ENCODE measurements around the gene ADCYAP1R1. TPM values are rescaled to one million over a fixed set of nuclear protein-coding genes. Genes with fewer than 3 reads are reported as not detected.

Gene ADCYAP1R1
- total RNA-seq, 1 experiment from 2014 or later: not detected

DNA sequence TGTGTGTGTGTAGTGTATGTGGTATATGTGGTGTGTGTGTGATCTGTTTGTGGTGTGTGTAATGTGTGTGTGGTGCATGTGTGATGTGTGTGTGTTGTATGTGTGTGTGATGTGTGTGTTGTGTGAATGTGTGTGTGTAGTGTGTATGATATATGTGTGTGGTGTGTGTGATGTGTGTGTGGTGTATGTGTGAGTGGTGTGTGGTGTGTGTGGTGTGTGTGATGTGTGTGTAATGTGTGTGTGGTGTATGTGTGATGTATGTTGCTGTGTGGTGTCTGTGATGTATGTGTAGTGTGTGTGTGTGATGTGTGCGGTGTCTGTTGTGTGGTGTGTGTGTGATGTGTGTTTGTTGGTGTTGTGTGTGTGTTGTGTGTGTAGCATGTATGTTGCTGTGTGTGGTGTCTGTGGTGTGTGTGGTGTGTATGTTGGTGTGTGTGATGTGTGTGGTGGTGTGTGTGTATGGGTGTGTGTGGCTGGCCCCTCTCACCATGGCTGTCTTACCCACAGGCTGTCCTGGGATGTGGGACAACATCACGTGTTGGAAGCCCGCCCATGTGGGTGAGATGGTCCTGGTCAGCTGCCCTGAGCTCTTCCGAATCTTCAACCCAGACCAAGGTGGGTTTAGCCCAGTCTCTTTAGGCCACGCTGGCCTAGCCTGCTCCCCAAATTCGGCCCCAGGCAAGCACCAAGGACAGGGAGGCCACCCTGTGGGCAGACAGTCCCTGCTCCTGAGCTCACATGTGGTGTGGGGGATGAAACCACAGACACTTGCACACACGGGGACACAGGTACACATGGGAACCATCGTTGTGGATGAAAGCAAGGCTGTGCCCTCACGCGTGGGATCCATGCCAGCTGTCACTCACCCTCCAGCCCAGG lies 25.6 kb downstream of the ADCYAP1R1 start:
- no peaks in the 10 kb centered on the region for H3F3A ChIP-seq (ENCODE audit: insufficient read depth, low read depth)
- H3K27me3 ChIP-seq (ENCODE audit: insufficient read depth, low read depth): peaks cover 100% of the 10 kb centered on the region
- no TSS peak for BruUV-seq (replicated peaks)
- intact Hi-C loops (cut with micrococcal nuclease; ENCODE audit: unreplicated experiment): no loop called here
- H3K4me1 ChIP-seq (replicated peaks; ENCODE audit: insufficient read depth): no peaks in the 10 kb centered on the region
- no peaks in the 10 kb centered on the region for H3K79me2 ChIP-seq (ENCODE audit: low read depth)
- ChIA-PET POLR2A (ENCODE audit: unreplicated experiment) (no interaction called here), CTCF (no interaction called here)
- H4K20me1 ChIP-seq (ENCODE audit: insufficient read depth): no peaks in the 10 kb centered on the region; the same call in 1 of the 2 replicates
- H3K4me3 ChIP-seq: no peak overlapping the region
- no peak overlapping the region for H3K27ac ChIP-seq
- no peak for TF ChIP-seq EZH2 (IDR thresholded peaks at IDR 0.05; ENCODE audit: low read depth)
- TF ChIP-seq, protein P1, sequence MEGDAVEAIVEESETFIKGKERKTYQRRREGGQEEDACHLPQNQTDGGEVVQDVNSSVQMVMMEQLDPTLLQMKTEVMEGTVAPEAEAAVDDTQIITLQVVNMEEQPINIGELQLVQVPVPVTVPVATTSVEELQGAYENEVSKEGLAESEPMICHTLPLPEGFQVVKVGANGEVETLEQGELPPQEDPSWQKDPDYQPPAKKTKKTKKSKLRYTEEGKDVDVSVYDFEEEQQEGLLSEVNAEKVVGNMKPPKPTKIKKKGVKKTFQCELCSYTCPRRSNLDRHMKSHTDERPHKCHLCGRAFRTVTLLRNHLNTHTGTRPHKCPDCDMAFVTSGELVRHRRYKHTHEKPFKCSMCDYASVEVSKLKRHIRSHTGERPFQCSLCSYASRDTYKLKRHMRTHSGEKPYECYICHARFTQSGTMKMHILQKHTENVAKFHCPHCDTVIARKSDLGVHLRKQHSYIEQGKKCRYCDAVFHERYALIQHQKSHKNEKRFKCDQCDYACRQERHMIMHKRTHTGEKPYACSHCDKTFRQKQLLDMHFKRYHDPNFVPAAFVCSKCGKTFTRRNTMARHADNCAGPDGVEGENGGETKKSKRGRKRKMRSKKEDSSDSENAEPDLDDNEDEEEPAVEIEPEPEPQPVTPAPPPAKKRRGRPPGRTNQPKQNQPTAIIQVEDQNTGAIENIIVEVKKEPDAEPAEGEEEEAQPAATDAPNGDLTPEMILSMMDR (conservative IDR thresholded peaks at IDR 0.05): no peak
- no peaks in the 10 kb centered on the region for H3K36me3 ChIP-seq (ENCODE audit: low read depth)
- no peak for DNase-seq
- H3K9me2 ChIP-seq (ENCODE audit: insufficient read depth): no peaks in the 10 kb centered on the region
- H3K9me3 ChIP-seq (ENCODE audit: insufficient read depth, low read depth): no peaks in the 10 kb centered on the region; the same call in 1 of the 2 replicates
- H2AFZ ChIP-seq: no peak overlapping the region
- no peak overlapping the region for H3K4me2 ChIP-seq

DNA sequence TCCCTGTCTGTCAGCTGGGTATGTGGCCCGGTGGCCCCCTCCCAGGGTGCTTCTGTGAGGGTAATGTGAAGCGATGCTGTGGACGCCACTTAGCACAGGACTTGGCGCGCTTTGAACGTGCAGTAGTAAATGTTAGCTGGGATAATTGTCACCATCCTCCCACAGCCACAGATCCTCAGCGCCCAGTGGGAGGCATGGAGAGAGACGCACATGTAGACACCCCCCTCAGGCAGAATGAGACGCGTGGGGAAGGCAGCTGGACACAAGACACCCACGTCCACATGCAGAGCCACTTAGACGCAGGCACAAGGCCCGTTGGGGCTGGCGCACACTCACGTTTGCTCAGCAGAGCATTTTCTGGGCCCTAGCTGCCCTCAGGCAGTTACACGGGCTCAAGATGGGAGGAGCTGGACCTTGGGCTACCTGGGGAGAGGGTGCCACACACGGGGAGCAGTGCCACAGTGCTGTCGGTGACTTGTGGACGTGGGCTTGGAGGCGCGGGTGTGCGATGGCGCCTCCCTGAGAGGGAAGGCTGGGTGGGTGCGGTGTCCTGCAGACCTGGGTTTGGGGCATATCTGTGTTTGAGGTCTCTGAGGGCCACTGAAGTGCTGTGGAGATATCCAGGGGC lies 26.4 kb downstream of the ADCYAP1R1 start:
- no peaks in the 10 kb centered on the region for H3K79me2 ChIP-seq (ENCODE audit: low read depth)
- H2AFZ ChIP-seq: no peak overlapping the region
- no peaks in the 10 kb centered on the region for H3K36me3 ChIP-seq (ENCODE audit: low read depth)
- ChIA-PET CTCF (no interaction called here), POLR2A (ENCODE audit: unreplicated experiment) (no interaction called here)
- H3K27ac ChIP-seq: no peak overlapping the region
- no peaks in the 10 kb centered on the region for H3F3A ChIP-seq (ENCODE audit: insufficient read depth, low read depth)
- no peak overlapping the region for H3K4me2 ChIP-seq
- BruUV-seq (replicated peaks): no TSS peak
- no peaks in the 10 kb centered on the region for H3K9me2 ChIP-seq (ENCODE audit: insufficient read depth)
- H4K20me1 ChIP-seq (ENCODE audit: insufficient read depth): no peaks in the 10 kb centered on the region; the same call in 1 of the 2 replicates
- H3K27me3 ChIP-seq (ENCODE audit: insufficient read depth, low read depth): peaks cover 100% of the 10 kb centered on the region
- intact Hi-C loops (cut with micrococcal nuclease; ENCODE audit: unreplicated experiment): no loop called here
- no peaks in the 10 kb centered on the region for H3K4me1 ChIP-seq (replicated peaks; ENCODE audit: insufficient read depth)
- DNase-seq: no peak
- H3K4me3 ChIP-seq: no peak overlapping the region
- TF ChIP-seq, protein P1 (conservative IDR thresholded peaks at IDR 0.05): no peak
- no peak for TF ChIP-seq EZH2 (IDR thresholded peaks at IDR 0.05; ENCODE audit: low read depth)
- H3K9me3 ChIP-seq (ENCODE audit: insufficient read depth, low read depth): no peaks in the 10 kb centered on the region; the same call in 1 of the 2 replicates

DNA sequence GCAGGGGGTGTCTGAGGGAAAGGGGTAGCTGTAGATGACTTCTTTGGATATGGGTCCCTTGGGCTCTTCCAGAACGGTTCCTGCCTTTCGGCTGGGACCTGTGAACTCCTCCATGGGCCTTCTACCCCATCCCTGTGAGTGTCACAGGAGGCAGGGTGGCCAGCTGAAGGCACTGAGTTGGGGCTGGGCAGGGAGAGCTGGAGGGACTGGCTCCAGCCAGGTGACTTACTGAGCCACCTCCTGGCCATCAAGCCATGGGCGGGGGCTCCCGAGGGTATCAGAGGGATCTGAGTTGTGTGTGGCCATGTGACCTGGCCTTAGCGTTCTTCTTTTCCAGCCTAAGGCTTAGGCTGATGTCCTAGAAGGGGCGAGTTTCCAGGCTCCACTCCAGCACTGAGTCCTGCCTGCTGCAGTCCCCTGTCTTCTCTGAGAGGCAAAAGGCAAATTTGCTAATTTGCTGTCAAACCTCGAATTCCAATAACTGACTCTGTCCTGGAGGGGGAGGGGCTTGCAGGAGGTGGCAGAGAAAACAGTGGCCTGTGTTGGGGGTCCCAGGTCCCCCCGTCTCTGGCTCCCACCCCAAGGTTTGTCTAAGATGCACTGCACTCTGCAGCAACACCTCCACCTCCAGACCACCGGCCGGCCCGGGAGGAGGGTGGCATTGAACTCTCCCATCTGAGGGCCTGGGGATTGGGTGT lies 27.2 kb downstream of the ADCYAP1R1 start:
- Histone ChIP-seq H3K9me2 (ENCODE audit: insufficient read depth) (no peaks in the 10 kb centered on the region), H3K27me3 (ENCODE audit: insufficient read depth, low read depth) (peaks cover 100% of the 10 kb centered on the region), H4K20me1 (ENCODE audit: insufficient read depth) (no peaks in the 10 kb centered on the region; the same call in 1 of the 2 replicates), H3K4me1 (replicated peaks; ENCODE audit: insufficient read depth) (no peaks in the 10 kb centered on the region), H3K36me3 (ENCODE audit: low read depth) (no peaks in the 10 kb centered on the region), H3K79me2 (ENCODE audit: low read depth) (no peaks in the 10 kb centered on the region), H3K27ac (no peak overlapping the region), H3K9me3 (ENCODE audit: insufficient read depth, low read depth) (no peaks in the 10 kb centered on the region; the same call in 1 of the 2 replicates), H3K4me3 (no peak overlapping the region), H3K4me2 (no peak overlapping the region), H3F3A (ENCODE audit: insufficient read depth, low read depth) (no peaks in the 10 kb centered on the region), H2AFZ (no peak overlapping the region)
- no peak for DNase-seq
- ChIA-PET CTCF (no interaction called here), POLR2A (ENCODE audit: unreplicated experiment) (no interaction called here)
- no TSS peak for BruUV-seq (replicated peaks)
- no peak for TF ChIP-seq EZH2 (IDR thresholded peaks at IDR 0.05; ENCODE audit: low read depth)
- TF ChIP-seq, protein P1 (conservative IDR thresholded peaks at IDR 0.05): no peak
- intact Hi-C loops (cut with micrococcal nuclease; ENCODE audit: unreplicated experiment): no loop called here

All from PC-9 (cell line).